HL-60 (cell line): Measurements from ENCODE around the gene HNRNPA2B1.

Source experiments
- DNase-seq, 2 experiments: peaks; one replicate each; pipeline ENCODE4 v3.0.0-alpha.2; 2010 to 2020; ENCODE audit warnings: low read depth in 1 of 2, low spot score in 1 of 2
- H3K27ac ChIP-seq: fragments of 250-450 bp; sonication (Bioruptor Pico); replicated peaks from 2 replicates; pipeline ENCODE4 v1.5.1; 2020; ENCODE audit warnings: mild to moderate bottlenecking, moderate library complexity
- H3K27me3 ChIP-seq: fragments of 250-450 bp; sonication (Bioruptor Pico); 2 replicates; pipeline ENCODE4 v1.5.1; 2021; ENCODE audit warnings: mild to moderate bottlenecking, moderate library complexity; ENCODE audit not compliant: insufficient read depth, poor library complexity, severe bottlenecking
- H3K4me3 ChIP-seq: replicated peaks from 2 replicates; pipeline ENCODE4 v1.5.1; 2011; ENCODE audit warnings: mild to moderate bottlenecking, control low read depth, low read length; ENCODE audit not compliant: insufficient read depth
- CTCF ChIP-seq: IDR thresholded peaks from one replicate; pipeline ENCODE4 v1.5.1; 2011; ENCODE audit warnings: low read length, control low read depth, inconsistent platforms; ENCODE audit not compliant: insufficient read depth
- GABPA ChIP-seq: IDR thresholded peaks from 2 replicates; pipeline ENCODE4 v1.6.1; 2012; ENCODE audit warnings: low read depth
- POLR2AphosphoS5 ChIP-seq: IDR thresholded peaks from 2 replicates; pipeline ENCODE4 v1.6.1; 2012; ENCODE audit warnings: low read depth
- SPI1 ChIP-seq: IDR thresholded peaks from 2 replicates; pipeline ENCODE4 v1.6.1; 2012; ENCODE audit warnings: low read depth, mild to moderate bottlenecking, borderline replicate concordance
- TF ChIP-seq, protein P1 (sequence below): IDR thresholded peaks from 2 replicates; pipeline ENCODE4 v1.6.1; 2012; ENCODE audit warnings: low read depth; ENCODE audit not compliant: insufficient replicate concordance

Gene HNRNPA2B1

GRCh38 chr7:26145238-26145637 lies 55.3 kb downstream of the HNRNPA2B1 start:
- no peak overlapping the region for H3K4me3 ChIP-seq
- no peak overlapping the region for H3K27ac ChIP-seq
- DNase-seq, result no peak
- no peaks in the 10 kb centered on the region for H3K27me3 ChIP-seq
- TF ChIP-seq POLR2AphosphoS5 (no peak), SPI1 (no peak), GABPA (no peak), CTCF (no peak)
- TF ChIP-seq, protein P1, sequence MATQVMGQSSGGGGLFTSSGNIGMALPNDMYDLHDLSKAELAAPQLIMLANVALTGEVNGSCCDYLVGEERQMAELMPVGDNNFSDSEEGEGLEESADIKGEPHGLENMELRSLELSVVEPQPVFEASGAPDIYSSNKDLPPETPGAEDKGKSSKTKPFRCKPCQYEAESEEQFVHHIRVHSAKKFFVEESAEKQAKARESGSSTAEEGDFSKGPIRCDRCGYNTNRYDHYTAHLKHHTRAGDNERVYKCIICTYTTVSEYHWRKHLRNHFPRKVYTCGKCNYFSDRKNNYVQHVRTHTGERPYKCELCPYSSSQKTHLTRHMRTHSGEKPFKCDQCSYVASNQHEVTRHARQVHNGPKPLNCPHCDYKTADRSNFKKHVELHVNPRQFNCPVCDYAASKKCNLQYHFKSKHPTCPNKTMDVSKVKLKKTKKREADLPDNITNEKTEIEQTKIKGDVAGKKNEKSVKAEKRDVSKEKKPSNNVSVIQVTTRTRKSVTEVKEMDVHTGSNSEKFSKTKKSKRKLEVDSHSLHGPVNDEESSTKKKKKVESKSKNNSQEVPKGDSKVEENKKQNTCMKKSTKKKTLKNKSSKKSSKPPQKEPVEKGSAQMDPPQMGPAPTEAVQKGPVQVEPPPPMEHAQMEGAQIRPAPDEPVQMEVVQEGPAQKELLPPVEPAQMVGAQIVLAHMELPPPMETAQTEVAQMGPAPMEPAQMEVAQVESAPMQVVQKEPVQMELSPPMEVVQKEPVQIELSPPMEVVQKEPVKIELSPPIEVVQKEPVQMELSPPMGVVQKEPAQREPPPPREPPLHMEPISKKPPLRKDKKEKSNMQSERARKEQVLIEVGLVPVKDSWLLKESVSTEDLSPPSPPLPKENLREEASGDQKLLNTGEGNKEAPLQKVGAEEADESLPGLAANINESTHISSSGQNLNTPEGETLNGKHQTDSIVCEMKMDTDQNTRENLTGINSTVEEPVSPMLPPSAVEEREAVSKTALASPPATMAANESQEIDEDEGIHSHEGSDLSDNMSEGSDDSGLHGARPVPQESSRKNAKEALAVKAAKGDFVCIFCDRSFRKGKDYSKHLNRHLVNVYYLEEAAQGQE, result no peak

- no peak overlapping the region for H3K4me3 ChIP-seq
- no peak for DNase-seq
- H3K27ac ChIP-seq, result no peak overlapping the region
- H3K27me3 ChIP-seq, result no peaks in the 10 kb centered on the region
- TF ChIP-seq, protein P1, result no peak
- TF ChIP-seq POLR2AphosphoS5 (no peak), SPI1 (no peak), GABPA (no peak), CTCF (no peak)
These were observed 56.1 kb downstream of the HNRNPA2B1 start for GRCh38 chr7:26144184-26145080.

DNA sequence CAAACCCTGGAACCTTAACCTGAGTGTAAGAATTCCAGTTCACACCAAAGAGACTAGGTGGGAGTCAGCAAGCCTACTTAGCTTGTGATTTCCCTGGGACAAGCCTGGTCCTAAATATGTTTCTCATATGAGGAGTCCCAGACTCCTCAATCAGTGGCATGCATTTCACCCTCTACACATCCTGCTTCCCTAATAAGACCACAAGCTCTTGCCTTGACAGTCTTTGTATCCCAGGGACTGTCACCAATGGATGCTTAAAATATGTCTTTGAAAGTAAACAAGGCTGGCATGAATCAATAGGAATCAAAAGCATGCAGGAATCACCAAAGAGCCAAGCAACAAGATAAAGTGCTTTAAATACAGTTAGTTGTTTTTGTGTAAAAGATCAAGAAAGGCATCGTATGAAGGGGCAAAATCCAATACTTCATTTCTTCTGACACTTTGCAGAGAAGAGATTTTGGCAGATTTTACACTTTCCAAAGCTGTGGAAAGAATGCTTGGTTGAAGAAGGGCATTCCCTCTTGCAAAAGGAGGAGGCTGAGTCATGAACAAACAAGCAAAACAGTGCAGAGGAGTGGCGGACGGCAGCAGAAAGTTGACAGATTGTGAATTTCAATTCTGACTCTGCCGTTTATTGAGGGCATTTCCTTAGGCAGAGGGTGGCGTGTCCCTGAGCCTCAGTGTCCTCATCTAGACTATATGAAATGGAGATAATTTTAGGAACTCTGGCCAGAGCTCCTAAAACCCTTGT lies 57.1 kb downstream of the HNRNPA2B1 start:
- H3K27ac ChIP-seq, result no peak overlapping the region
- no peak for DNase-seq
- H3K27me3 ChIP-seq, result no peaks in the 10 kb centered on the region
- no peak overlapping the region for H3K4me3 ChIP-seq
- no peak for TF ChIP-seq POLR2AphosphoS5

DNA sequence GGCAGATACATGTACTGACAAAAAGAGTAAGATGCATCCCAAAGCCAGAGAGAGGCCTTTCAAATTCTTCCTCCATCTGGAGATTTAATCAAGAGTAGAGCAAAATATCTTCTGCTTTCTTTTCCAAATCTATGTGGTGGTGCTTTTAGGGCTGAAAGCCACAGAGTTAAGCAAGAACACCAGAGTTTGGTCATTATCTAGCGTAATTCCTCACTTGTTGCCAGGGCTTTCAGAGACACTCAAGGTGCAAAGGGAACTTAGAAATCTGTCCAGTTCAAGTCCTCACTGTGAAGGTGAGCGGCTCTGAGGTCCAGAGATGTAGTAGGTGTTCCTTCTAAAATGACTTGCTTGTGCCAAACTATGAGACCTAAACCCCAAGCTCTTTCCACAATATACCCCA lies 59.5 kb downstream of the HNRNPA2B1 start:
- DNase-seq, result peak in 1 of 2 experiments; percentile 81
- no peak overlapping the region for H3K4me3 ChIP-seq
- peak overlapping the region; percentile 37; the same call in 1 of the 2 replicates for H3K27ac ChIP-seq
- no peak for TF ChIP-seq GABPA
- TF ChIP-seq, protein P1, result no peak
- no peak for TF ChIP-seq SPI1
- no peak for TF ChIP-seq POLR2AphosphoS5
- TF ChIP-seq CTCF, result no peak
- H3K27me3 ChIP-seq, result no peaks in the 10 kb centered on the region
